Measurements from ENCODE around the gene SPECC1.

DNA sequence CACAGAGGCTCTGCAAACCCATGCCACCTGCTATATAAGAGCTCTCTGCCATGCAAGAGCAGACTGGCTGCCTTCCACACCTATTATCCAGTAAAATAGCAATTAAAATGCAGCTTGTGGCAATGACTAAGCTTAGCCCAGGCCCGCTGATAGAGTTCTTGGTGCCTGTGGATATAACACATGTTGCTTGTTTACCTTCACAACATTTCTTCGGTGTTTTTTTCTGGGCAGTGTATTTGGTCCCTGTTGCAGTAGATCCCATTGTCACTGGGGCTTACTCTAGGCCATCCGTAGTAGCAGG lies 63.5 kb downstream of the SPECC1 start:
- TF ChIP-seq, protein P1, sequence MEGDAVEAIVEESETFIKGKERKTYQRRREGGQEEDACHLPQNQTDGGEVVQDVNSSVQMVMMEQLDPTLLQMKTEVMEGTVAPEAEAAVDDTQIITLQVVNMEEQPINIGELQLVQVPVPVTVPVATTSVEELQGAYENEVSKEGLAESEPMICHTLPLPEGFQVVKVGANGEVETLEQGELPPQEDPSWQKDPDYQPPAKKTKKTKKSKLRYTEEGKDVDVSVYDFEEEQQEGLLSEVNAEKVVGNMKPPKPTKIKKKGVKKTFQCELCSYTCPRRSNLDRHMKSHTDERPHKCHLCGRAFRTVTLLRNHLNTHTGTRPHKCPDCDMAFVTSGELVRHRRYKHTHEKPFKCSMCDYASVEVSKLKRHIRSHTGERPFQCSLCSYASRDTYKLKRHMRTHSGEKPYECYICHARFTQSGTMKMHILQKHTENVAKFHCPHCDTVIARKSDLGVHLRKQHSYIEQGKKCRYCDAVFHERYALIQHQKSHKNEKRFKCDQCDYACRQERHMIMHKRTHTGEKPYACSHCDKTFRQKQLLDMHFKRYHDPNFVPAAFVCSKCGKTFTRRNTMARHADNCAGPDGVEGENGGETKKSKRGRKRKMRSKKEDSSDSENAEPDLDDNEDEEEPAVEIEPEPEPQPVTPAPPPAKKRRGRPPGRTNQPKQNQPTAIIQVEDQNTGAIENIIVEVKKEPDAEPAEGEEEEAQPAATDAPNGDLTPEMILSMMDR (IDR thresholded peaks at IDR 0.05): no peak
- TF ChIP-seq POLR2AphosphoS5 (IDR thresholded peaks at IDR 0.05): no peak

Data from breast epithelium (tissue), 3 donors.